ENCODE results near the gene ADAP1.

The ADAP1 gene

DNA sequence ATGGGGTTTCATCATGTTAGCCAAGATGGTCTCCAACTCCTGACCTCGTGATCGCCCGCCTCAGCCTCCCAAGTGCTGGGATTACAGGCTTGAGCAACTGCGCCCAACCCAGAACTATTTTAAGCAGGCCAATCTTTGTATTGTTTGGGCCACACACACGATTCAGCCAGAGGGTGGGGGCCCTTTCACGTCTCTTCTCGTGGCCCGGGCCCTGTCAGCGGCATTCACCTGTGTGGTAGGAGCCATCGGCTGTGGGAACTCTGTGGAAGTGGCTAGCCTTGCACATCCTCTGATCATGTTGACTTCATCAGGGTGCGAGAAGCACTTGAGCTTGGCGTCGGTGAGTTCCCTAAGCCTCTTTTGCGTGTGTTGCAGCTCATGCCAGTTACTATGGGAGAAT lies 105.3 kb downstream of the ADAP1 start:
- Histone ChIP-seq H3K9me3 (no peaks in the 10 kb centered on the region), H3K4me1 (ENCODE audit: control insufficient read depth in 1 of 2, insufficient read depth in 1 of 2, low read depth in 1 of 2, low read length in 1 of 2) (no peaks in the 10 kb centered on the region), H3K36me3 (no peaks in the 10 kb centered on the region), H3K27me3 (no peaks in the 10 kb centered on the region), H3K4me3 (ENCODE audit: low read depth in 1 of 2, low read length in 1 of 2) (no peak overlapping the region), H3K27ac (no peak overlapping the region)
- TF ChIP-seq, protein P1, sequence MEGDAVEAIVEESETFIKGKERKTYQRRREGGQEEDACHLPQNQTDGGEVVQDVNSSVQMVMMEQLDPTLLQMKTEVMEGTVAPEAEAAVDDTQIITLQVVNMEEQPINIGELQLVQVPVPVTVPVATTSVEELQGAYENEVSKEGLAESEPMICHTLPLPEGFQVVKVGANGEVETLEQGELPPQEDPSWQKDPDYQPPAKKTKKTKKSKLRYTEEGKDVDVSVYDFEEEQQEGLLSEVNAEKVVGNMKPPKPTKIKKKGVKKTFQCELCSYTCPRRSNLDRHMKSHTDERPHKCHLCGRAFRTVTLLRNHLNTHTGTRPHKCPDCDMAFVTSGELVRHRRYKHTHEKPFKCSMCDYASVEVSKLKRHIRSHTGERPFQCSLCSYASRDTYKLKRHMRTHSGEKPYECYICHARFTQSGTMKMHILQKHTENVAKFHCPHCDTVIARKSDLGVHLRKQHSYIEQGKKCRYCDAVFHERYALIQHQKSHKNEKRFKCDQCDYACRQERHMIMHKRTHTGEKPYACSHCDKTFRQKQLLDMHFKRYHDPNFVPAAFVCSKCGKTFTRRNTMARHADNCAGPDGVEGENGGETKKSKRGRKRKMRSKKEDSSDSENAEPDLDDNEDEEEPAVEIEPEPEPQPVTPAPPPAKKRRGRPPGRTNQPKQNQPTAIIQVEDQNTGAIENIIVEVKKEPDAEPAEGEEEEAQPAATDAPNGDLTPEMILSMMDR (IDR thresholded peaks at IDR 0.05) = no peak
